ENCODE measurements around the gene FCER1G.
A peak's percentile ranks its signal among the peaks of the same experiment; 100 is the strongest.

The FCER1G gene

GRCh38 chr1:161189036-161189435 is 26.1 kb upstream of the FCER1G start:
- no peak for DNase-seq

GRCh38 chr1:161190962-161191521 is 24.1 kb upstream of the FCER1G start:
- DNase-seq = no peak

- no peak for DNase-seq
Measured at GRCh38 chr1:161191971-161192370, 23.1 kb upstream of the FCER1G start.

- DNase-seq = peak; percentile 81
Measured at GRCh38 chr1:161192476-161193465, 22.3 kb upstream of the FCER1G start.

- no peak for DNase-seq
Measured at GRCh38 chr1:161193561-161194235, 21.4 kb upstream of the FCER1G start.

DNA sequence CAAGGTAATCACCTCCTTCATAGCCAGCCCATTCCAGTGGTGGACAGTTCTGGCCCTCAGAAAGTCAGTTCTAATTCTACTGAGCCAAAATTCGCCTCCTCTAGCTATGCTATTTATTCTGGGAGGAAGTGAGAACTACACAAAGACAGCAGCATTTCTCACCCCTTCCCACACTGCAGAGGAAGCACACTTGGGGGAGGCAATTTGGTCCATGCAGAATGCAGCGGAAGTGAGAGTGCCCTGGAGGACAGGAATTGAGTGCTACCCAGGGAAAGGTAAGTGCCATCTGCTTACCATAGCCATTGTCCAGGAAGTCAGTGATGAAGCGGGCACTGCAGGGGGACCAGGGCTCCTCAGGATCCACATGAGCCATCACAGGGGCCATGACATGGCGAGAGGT is 19.9 kb upstream of the FCER1G start:
- DNase-seq = no peak

- no peak for DNase-seq
Measured at GRCh38 chr1:161196111-161196510, 19.0 kb upstream of the FCER1G start.

DNA sequence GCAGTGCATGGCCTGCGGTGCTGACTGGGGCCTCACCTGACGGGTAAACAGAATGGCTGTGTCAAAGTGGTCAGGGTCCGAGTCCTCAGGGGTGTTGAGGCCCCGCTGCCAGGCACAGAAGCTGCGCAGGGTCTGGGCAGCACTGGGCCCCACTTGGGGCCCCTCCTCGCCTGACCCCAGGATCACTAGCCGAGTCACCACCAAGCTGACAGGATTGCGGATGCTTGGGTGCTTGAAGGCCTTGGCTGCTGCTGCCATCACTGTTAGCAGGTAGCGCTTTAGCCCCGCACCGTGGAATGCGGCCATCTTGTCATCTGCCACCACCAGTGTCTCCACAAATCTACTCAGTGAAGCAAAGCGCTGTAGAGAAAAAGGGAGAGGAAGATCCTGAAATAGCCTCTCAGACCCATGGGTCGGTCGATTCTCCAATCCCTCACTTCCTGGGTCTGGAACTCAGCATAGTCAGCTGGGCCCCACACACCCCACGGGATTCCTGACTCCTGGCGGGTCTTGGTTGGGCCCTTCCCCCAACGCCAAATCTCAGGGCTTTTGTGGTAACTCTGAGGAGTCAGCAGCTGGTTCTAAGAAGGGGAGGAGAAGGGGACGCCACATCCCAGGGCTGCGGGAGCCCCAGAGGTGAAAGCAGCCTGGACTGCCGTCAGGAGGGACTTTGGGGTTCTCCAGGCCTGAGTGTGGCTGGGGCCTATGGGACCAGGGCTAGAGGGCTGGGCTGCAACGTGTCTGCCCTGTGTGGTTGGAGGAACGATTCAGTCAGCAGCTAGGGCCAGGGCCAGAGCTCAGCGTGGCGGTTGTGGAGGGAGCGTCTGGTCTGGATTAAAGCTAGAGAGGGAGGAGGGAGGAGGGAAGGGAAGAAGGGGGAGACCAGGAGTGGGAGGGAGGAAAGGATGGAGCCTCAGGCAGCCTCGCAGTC is 18.3 kb upstream of the FCER1G start:
- DNase-seq = peak; percentile 75

- no peak for DNase-seq
Measured at GRCh38 chr1:161197560-161198193, 17.4 kb upstream of the FCER1G start.

DNA sequence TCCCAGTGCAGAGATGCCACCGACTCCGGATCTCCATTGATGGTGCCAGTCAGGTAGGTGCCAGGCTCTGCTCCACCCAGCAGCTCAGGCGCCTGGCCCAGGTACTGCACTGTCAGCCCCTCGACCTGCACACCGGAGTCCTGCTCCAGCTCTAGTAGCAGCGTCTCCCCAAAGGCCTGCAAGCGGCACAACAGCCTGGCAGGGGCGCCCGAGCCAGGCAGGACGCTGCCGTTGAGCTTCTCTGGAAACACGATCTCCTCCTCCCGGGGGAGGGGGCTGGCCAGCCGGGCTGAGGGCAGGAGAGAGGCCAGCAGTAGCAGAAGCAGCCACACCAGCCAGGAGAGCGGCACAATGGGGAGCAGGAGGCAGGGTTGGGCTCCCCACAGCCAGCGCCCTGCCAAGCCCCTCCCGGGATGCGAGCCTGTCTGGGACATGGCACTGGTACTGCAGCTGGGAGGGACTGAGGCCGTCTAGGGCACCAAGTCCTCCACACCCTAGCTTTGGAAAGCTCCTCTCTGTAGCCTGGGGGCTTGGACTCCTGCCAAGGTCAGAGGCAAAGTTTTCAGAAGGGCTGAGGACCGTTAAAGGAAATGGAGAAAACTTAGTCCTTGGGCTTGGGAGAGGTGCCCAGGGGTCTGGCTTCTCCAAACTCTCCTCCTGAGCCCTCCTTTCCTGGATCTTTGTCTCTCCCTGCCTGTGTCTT is 16.8 kb upstream of the FCER1G start:
- DNase-seq = peak; percentile 75

DNA sequence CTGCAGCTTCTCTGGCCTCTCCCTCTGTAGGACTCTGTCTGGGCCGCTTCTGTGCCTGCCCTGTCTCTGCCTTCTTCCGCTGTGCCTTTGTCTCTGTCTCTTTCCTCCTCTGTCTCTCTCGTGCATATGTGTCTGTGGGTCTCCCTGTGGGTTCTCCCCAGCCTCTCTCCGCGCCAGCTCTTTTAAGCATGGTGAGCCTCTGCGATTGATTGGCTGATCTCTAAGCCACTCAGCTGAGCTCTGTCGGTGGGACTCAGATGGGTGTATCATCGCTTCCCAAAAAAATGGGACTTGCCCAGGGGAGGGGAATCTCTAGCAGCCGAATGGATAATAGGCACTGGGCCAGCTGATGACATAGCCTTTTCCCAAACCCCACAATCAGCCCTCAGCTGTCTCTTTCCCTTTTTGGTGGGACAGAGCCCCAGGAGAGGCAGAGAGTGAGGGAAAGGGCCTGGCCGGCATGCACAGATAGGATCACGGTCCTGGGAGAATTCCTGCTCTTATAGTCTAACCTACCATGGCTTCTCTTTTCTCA is 16.1 kb upstream of the FCER1G start, which contains the start of gene ADAMTS4:
Gene ADAMTS4, minus strand, starts transcription at position 158 of the 535 bp plus-strand sequence. CDS start 427 bp downstream, outside the sequence.
- no peak for DNase-seq

DNA sequence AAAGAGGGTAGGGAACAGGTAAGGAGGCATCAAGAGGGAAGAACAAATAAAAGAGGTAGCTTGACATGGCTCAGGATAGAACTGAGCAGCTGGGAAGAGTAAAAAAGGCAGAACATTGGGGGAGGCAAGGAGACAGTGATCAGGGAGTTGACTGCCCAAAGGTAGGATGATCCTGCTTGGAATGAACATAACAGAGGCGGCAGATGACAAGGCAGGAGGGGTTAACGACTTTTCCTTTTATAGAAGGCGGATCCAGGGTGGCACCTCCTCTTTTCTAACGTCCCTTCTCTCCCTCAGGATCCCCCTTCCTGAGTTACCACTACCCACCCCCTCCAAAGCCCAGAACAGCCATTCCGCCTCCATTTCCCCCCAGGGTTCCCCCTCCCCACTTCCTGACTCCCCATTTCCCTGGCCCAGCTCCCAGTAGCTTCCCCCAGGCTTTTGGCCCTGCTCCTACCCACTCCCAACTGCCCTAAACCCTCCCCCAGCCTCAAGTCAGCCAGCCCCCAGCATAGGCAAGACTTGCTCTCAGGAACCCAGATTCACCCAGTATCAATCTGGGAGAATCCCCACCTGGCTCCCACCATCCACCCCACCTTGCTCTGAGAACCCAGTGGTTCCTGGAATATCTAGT is 15.5 kb upstream of the FCER1G start:
- DNase-seq = no peak

DNA sequence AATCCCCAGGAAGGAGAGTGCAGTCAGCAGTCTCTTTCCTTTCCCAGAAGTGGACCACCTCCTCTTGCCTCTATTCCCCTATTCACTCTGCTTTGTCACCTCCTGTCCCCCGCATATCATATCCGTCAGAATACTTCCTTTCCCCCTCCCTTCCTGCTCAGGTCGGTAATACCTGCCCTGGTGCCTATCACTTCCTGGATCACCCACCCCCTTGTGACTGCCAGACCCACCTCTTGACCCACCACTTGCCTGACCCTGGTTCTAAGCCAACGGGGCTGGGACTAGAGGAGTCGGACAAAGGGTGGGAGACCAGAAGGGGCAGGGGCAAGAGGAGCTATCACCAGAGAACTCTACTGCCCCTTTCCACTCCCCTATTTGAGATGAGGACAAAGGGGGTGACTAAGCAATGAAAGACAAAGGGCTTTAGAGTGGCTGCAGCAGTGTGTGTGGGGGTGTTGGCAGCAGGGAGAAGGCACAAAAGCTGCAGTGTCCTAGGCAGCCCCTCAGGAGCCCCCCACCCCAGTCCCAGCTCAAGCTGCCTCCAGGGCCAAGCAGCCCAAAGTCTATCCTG is 14.6 kb upstream of the FCER1G start:
- DNase-seq = no peak

DNA sequence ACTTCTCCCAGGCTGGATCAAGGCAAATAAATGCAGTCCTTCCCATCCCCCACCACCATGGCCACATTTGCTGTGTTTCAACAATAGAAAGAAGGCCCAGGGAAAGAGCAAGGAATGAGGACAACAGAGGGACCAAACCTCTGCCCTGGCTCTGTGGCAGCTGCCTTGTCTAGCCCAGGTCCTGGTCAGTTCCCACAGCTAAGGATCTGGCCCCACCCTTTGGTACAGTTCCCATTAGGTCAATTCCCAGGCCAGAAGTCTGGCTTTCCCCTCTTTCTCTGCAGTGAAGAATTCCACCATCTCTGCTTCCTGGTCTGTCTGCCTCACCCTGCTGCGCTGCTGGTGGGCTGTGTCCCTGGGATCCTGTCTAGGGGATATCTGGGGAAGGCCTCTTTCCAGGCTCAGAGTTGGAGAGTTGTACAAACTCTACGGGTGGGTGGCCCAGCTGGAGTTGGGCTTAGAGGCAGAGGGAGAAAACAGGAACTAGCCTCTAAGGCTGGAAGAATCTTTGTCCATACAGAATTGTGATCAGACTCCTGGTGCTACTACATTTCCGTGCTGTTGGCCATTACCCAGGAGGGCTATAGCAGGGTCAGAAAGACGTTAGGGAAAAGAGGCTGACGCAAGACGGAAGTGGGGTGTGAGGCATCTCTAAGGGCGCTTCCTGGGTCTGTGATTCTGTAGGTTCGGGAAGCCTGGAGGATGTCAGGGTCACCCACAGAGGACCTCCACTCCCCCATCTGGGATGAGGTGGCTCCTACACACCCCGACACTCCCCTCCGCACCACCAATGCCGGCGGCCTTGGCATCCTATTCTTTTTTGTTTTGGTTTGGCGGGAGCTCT is 13.9 kb upstream of the FCER1G start:
- DNase-seq = peak; percentile 39

GRCh38 chr1:161201836-161202712 is 13.0 kb upstream of the FCER1G start, which contains the start of gene NDUFS2:
NDUFS2 (plus strand) TSS chr1:161202367; CDS start chr1:161202386, 19 bp downstream.
- DNase-seq = peak; percentile 98

- DNase-seq = no peak
Measured at GRCh38 chr1:161206411-161207140, 8.5 kb upstream of the FCER1G start.

- DNase-seq = no peak
Measured at GRCh38 chr1:161207173-161207572, 7.9 kb upstream of the FCER1G start.

Measured in retina (tissue), 1 donor.